ENCODE measurements around the gene TUBE1.
A peak's percentile ranks its signal among the peaks of the same experiment; 100 is the strongest.
"Not testable (repeated sequence)": the region's sequence is repeated elsewhere in the genome, so short reads cannot be mapped to it uniquely, and the experiment has no call there.

Gene TUBE1

GRCh38 chr6:112087916-112088315 lies 634 bp upstream of the TUBE1 start:
- H3K4me1 Mint-ChIP-seq: peaks cover 13% of the 10 kb centered on the region
- H3K27ac Mint-ChIP-seq: no peak overlapping the region
- peaks cover 11% of the 10 kb centered on the region for H3K36me3 Mint-ChIP-seq
- H3K27me3 Mint-ChIP-seq: peaks cover 2% of the 10 kb centered on the region
- H3K9me3 Mint-ChIP-seq: no peaks in the 10 kb centered on the region
- no peak overlapping the region for H3K4me3 Mint-ChIP-seq

DNA sequence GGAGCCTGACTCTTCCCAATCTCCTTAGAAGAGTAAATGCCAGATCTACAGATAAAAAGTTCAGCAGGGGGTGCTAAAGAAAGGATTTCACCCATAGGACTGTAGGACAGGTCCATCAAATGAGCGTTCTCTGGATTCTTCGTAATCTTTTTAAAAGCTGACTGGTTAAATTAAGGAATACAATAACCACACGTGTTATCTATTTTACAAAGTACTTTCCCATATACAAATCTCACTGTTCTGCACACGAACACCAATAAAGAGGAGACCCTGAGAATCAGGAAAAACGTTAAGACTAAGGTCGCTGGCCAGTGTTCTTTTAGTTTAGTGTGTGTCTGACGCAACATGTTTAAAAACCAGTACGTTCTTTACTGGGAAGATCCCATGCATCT lies 542 bp downstream of the TUBE1 start:
- Mint-ChIP-seq H3K4me1 (peaks cover 16% of the 10 kb centered on the region), H3K9me3 (no peaks in the 10 kb centered on the region), H3K27me3 (peaks cover 2% of the 10 kb centered on the region), H3K4me3 (no peak overlapping the region), H3K27ac (no peak overlapping the region), H3K36me3 (peaks cover 11% of the 10 kb centered on the region)

- Mint-ChIP-seq H3K27me3 (no peaks in the 10 kb centered on the region), H3K27ac (no peak overlapping the region), H3K9me3 (no peaks in the 10 kb centered on the region), H3K4me3 (peak overlapping the region; percentile 71), H3K4me1 (peaks cover 20% of the 10 kb centered on the region), H3K36me3 (peaks cover 14% of the 10 kb centered on the region)
Measured at GRCh38 chr6:112085286-112086065, 1.8 kb downstream of the TUBE1 start.

GRCh38 chr6:112081569-112081968 lies 5.7 kb downstream of the TUBE1 start:
- Mint-ChIP-seq H3K27me3 (no peaks in the 10 kb centered on the region), H3K36me3 (peaks cover 16% of the 10 kb centered on the region), H3K27ac (no peak overlapping the region), H3K9me3 (no peaks in the 10 kb centered on the region), H3K4me1 (peaks cover 20% of the 10 kb centered on the region), H3K4me3 (no peak overlapping the region)

GRCh38 chr6:112066606-112067005 lies 20.7 kb downstream of the TUBE1 start:
- H3K4me1 Mint-ChIP-seq: peaks cover 7% of the 10 kb centered on the region
- no peak overlapping the region for H3K27ac Mint-ChIP-seq
- no peaks in the 10 kb centered on the region for H3K9me3 Mint-ChIP-seq
- H3K27me3 Mint-ChIP-seq: no peaks in the 10 kb centered on the region
- peaks cover under 1% of the 10 kb centered on the region for H3K36me3 Mint-ChIP-seq
- H3K4me3 Mint-ChIP-seq: no peak overlapping the region

DNA sequence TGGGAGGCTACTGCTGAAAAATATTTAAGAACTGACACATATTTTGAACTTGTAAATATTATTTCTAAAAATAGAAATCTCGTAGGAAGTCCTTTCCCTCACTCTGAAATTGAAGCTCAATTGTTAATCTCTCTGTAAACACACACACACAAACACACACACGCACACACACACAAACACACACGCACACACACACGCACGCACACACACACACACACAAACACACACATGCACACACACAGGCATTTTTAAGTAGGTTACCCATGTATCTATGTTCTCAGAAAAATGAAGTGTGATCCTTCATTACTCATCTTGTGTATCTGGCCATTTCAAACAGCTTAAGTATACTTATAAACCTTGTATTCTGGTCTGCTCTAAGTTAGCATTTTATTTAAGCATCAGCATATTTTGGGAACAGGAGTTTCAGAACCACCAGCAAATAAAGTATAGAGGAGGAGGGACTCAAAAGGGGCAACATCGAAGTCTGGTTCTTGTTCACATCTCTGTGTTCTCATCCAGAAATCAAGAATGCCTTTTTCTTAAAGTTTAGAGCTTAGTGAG lies 21.8 kb downstream of the TUBE1 start:
- no peaks in the 10 kb centered on the region for H3K27me3 Mint-ChIP-seq
- H3K9me3 Mint-ChIP-seq: no peaks in the 10 kb centered on the region
- H3K36me3 Mint-ChIP-seq: no peaks in the 10 kb centered on the region
- no peak overlapping the region for H3K27ac Mint-ChIP-seq
- peaks cover 7% of the 10 kb centered on the region for H3K4me1 Mint-ChIP-seq
- no peak overlapping the region for H3K4me3 Mint-ChIP-seq

- H3K4me1 Mint-ChIP-seq: peaks cover 7% of the 10 kb centered on the region
Measured at GRCh38 chr6:112062966-112063365, 24.3 kb downstream of the TUBE1 start.

GRCh38 chr6:112061605-112062004 lies 25.7 kb downstream of the TUBE1 start:
- Mint-ChIP-seq H3K27ac (no peak overlapping the region), H3K4me3 (no peak overlapping the region), H3K36me3 (no peaks in the 10 kb centered on the region), H3K27me3 (no peaks in the 10 kb centered on the region), H3K9me3 (no peaks in the 10 kb centered on the region), H3K4me1 (no peaks in the 10 kb centered on the region)

More at GRCh38 chr6:112062966-112063365, 24.3 kb downstream of the TUBE1 start:
- no peaks in the 10 kb centered on the region for H3K36me3 Mint-ChIP-seq
- H3K27ac Mint-ChIP-seq: no peak overlapping the region
- H3K4me3 Mint-ChIP-seq: no peak overlapping the region
- H3K27me3 Mint-ChIP-seq: no peaks in the 10 kb centered on the region
- no peaks in the 10 kb centered on the region for H3K9me3 Mint-ChIP-seq

- no peaks in the 10 kb centered on the region for H3K9me3 Mint-ChIP-seq
- H3K4me1 Mint-ChIP-seq: no peaks in the 10 kb centered on the region
- no peak overlapping the region for H3K4me3 Mint-ChIP-seq
- no peaks in the 10 kb centered on the region for H3K36me3 Mint-ChIP-seq
- no peaks in the 10 kb centered on the region for H3K27me3 Mint-ChIP-seq
- H3K27ac Mint-ChIP-seq: no peak overlapping the region
Measured at GRCh38 chr6:112058243-112059032, 28.8 kb downstream of the TUBE1 start.

GRCh38 chr6:112054555-112055190 lies 32.6 kb downstream of the TUBE1 start:
- H3K9me3 Mint-ChIP-seq: no peaks in the 10 kb centered on the region
- H3K4me1 Mint-ChIP-seq: no peaks in the 10 kb centered on the region
- no peak overlapping the region for H3K27ac Mint-ChIP-seq
- H3K36me3 Mint-ChIP-seq: peaks cover 2% of the 10 kb centered on the region
- H3K4me3 Mint-ChIP-seq: no peak overlapping the region
- no peaks in the 10 kb centered on the region for H3K27me3 Mint-ChIP-seq

GRCh38 chr6:112054001-112054400 lies 33.3 kb downstream of the TUBE1 start, which contains the start of gene CCN6:
TSS of gene CCN6 (plus strand) at chr6:112054104. CDS start at chr6:112054358, 254 bp downstream.
- no peak within 1 kb of the TSS for H3K27ac Mint-ChIP-seq
- H3K4me3 Mint-ChIP-seq: no peak within 1 kb of the TSS
- no peaks in the 10 kb centered on the region for H3K4me1 Mint-ChIP-seq
- peaks cover 2% of the 10 kb centered on the region for H3K36me3 Mint-ChIP-seq
- H3K9me3 Mint-ChIP-seq: no peaks in the 10 kb centered on the region
- no peaks in the 10 kb centered on the region for H3K27me3 Mint-ChIP-seq

DNA sequence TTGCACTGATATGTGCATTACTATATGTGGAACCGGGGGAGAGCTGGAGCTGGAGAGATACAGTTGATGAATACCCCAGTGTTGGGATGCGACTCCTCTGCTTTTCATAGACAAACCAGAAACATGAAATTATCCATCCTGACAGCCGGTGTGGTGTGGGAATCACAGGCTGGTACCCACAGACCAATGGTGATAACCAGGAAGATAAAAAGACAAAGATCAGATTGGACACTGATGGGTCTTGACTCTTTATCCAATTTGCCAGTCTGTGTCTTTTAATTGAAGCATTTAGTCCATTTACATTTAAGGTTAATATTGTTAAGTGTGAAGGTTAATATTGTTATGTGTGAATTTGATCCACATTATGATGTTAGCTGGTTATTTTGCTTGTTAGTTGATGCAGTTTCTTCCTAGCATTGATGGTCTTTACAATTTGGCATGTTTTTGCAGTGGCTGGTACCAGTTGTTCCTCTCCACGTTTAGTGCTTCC lies 36.0 kb downstream of the TUBE1 start:
- not testable (repeated sequence) for H3K27ac Mint-ChIP-seq, H3K27me3 Mint-ChIP-seq, H3K9me3 Mint-ChIP-seq, H3K4me1 Mint-ChIP-seq, H3K36me3 Mint-ChIP-seq, H3K4me3 Mint-ChIP-seq

DNA sequence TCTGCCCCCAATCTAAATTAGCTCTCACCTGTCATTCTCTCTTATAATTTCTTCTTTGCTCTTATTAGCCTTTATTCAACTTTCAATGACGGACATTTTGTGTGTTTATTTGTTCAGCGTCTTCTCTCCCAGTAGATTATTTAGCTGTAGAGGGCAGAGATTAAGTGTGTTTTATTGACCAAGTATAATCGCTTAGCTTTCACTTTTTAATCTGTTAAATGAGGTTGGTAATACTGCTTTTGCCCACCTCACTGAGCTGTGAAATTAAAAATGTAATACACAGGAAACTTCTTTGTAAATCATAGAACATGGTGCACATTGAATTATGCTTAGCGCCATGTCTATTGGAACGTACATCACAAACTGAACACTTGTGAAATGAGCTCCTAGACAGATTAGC lies 36.9 kb downstream of the TUBE1 start:
- no peaks in the 10 kb centered on the region for H3K27me3 Mint-ChIP-seq
- no peak overlapping the region for H3K4me3 Mint-ChIP-seq
- H3K9me3 Mint-ChIP-seq: no peaks in the 10 kb centered on the region
- no peak overlapping the region for H3K27ac Mint-ChIP-seq
- H3K36me3 Mint-ChIP-seq: peaks cover 2% of the 10 kb centered on the region
- no peaks in the 10 kb centered on the region for H3K4me1 Mint-ChIP-seq

- no peaks in the 10 kb centered on the region for H3K4me1 Mint-ChIP-seq
- H3K36me3 Mint-ChIP-seq: peaks cover 2% of the 10 kb centered on the region
- H3K27me3 Mint-ChIP-seq: no peaks in the 10 kb centered on the region
- H3K9me3 Mint-ChIP-seq: no peaks in the 10 kb centered on the region
- H3K4me3 Mint-ChIP-seq: no peak overlapping the region
- no peak overlapping the region for H3K27ac Mint-ChIP-seq
Measured at GRCh38 chr6:112049996-112050395, 37.3 kb downstream of the TUBE1 start.

- Mint-ChIP-seq H3K27me3 (no peaks in the 10 kb centered on the region), H3K4me3 (no peak overlapping the region), H3K9me3 (no peaks in the 10 kb centered on the region), H3K27ac (no peak overlapping the region), H3K36me3 (peaks cover 2% of the 10 kb centered on the region), H3K4me1 (peaks cover 5% of the 10 kb centered on the region)
Measured at GRCh38 chr6:112049026-112049799, 38.1 kb downstream of the TUBE1 start.
